GM23248 (cell line): Measurements from ENCODE around the gene SLC25A45.

Source experiments
- EZH2 ChIP-seq: fragments of 200-600 bp; sonication (generic); IDR thresholded peaks from 2 replicates; pipeline ENCODE4 v1.6.1; 2018; ENCODE audit warnings: antibody characterized with exemption, mild to moderate bottlenecking; ENCODE audit not compliant: insufficient read depth, poor library complexity, severe bottlenecking
- EZH2phosphoT487 ChIP-seq: fragments of 200-600 bp; sonication (generic); IDR thresholded peaks from 2 replicates; pipeline ENCODE4 v1.6.1; 2018; ENCODE audit warnings: antibody characterized with exemption, moderate library complexity, mild to moderate bottlenecking, low read depth; ENCODE audit not compliant: insufficient read depth

- TF ChIP-seq EZH2 (no peak), EZH2phosphoT487 (no peak)
These were observed 53.0 kb downstream of the SLC25A45 start for GRCh38 chr11:65329478-65329877.
